Muscle layer of colon (tissue), 2 donors: ENCODE measurements around the gene MYOD1.

Experiments
- H3K27ac ChIP-seq: one replicate; pipeline ENCODE4 v1.7.0; 2013; ENCODE audit warnings: low read depth, mild to moderate bottlenecking, low read length, moderate library complexity
- H3K27me3 ChIP-seq, 2 donors: one replicate each; pipeline ENCODE4 v1.7.0; 2013; ENCODE audit warnings: low read length in 2 of 2, mild to moderate bottlenecking in 2 of 2; ENCODE audit not compliant: insufficient read depth in 2 of 2, control insufficient read depth in 1 of 2
- H3K36me3 ChIP-seq: one replicate; pipeline ENCODE4 v1.7.0; 2013; ENCODE audit warnings: mild to moderate bottlenecking, low read length; ENCODE audit not compliant: insufficient read depth
- H3K4me1 ChIP-seq: one replicate; pipeline ENCODE4 v1.7.0; 2013; ENCODE audit warnings: mild to moderate bottlenecking, low read length; ENCODE audit not compliant: insufficient read depth
- H3K4me3 ChIP-seq, 2 donors: one replicate each; pipeline ENCODE4 v1.7.0; 2013; ENCODE audit warnings: low read length in 2 of 2, low read depth in 1 of 2, mild to moderate bottlenecking in 1 of 2, moderate library complexity in 1 of 2
- H3K9ac ChIP-seq: one replicate; pipeline ENCODE4 v1.7.0; 2013; ENCODE audit warnings: low read length
- H3K9me3 ChIP-seq: one replicate; pipeline ENCODE4 v1.7.0; 2013; ENCODE audit warnings: mild to moderate bottlenecking, low read length
- donor health status: abdominal sarcoma.
- donor health status: Adenocarcinoma of cecum.

MYOD1 gene

DNA sequence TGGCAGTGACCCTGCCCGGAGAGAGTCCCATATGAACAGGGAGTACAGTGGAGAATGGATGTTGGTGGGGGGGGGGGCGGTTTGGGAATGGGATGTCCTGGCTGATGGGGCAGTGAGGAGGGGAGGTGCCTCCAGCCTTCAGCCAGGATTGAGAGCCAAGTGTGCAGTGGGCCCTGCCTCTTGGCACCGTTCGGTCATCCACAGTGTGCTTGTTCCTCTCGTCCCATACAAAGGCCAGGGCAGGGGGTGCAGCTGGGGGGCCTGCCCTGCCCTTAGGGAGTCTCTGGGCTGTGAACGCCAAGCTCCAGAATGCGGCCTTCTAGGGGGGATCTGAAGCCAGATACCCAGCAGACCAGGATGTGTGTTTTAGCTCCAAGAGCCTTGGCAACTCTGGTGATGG lies 49.2 kb downstream of the MYOD1 start:
- Histone ChIP-seq H3K36me3 (no peaks in the 10 kb centered on the region), H3K27me3 (no peaks in the 10 kb centered on the region), H3K4me3 (no peak overlapping the region), H3K4me1 (no peaks in the 10 kb centered on the region), H3K9ac (no peak overlapping the region), H3K9me3 (no peaks in the 10 kb centered on the region), H3K27ac (no peak overlapping the region)

DNA sequence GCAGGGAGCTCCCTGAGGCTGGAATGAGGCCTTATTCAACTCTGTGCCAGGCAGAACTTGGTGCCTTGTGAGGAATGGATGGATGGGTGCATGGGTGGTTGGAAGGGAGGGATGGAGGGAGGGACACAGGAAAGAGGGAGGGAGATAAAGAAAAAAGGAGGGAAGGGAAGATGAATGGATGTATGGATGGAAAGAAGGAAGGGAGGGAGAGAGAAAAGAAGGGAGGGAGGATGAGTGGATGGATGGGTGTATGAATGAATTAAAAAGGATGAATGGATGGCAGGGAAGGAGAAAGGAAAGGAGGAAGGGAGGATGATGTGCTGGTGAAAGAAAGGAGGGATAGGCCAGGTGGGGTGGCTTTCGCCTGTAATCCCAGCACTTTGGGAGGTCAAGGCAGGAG lies 49.8 kb downstream of the MYOD1 start:
- Histone ChIP-seq H3K9me3 (no peaks in the 10 kb centered on the region), H3K4me3 (no peak overlapping the region), H3K4me1 (no peaks in the 10 kb centered on the region), H3K9ac (no peak overlapping the region), H3K27me3 (no peaks in the 10 kb centered on the region), H3K36me3 (no peaks in the 10 kb centered on the region), H3K27ac (no peak overlapping the region)

DNA sequence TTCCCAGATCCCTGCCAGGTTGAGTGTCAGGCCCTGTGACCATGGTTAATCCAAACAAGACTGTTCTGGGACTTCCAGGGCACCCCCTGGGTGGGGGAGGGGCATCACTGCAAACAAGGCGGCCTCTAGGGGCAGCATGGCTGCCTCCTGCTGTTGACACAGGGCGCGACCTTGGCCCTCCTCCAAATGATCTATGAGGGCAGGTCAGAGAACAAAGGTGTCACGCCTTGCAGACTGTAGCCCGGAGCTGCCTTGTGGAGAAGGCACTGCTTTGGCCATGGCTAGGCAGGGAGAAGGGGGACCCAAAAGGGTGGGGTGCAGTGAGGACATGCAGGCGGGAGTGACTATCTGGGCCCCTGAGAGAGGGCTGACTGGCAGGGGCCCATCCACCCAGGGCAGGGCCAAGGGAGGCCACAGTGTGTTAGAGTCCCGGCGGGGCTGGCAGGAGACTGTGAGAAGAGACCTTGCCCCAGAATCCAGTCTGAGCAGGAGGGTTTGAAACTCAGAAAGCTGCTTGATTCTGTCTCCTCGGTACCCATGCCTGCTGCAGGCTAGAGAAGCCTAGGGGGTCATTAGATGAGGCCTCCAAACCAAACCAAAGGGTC lies 50.8 kb downstream of the MYOD1 start:
- no peaks in the 10 kb centered on the region for H3K9me3 ChIP-seq
- no peaks in the 10 kb centered on the region for H3K4me1 ChIP-seq
- H3K9ac ChIP-seq = no peak overlapping the region
- H3K27ac ChIP-seq = no peak overlapping the region
- no peaks in the 10 kb centered on the region for H3K36me3 ChIP-seq
- no peaks in the 10 kb centered on the region for H3K27me3 ChIP-seq
- no peak overlapping the region for H3K4me3 ChIP-seq

DNA sequence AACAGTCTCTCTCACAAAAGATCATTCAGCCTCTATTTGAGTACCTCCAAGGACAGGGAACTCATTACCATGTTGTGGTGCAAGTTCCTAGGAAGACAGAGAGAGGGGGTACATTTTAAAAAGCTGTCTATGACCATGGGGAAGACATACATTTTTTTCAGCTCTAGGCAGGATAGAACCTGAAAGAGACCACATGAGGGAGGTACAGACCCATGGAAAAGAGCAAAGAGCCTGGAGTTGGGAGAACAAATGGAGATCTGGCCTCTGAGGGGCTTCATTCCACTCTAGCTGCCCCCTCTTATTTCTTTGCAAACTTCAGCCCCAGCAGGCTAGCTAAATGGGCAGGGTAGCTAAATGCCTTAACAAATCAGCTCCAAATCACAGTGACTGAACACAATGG lies 51.5 kb downstream of the MYOD1 start:
- Histone ChIP-seq H3K4me3 (no peak overlapping the region), H3K9me3 (no peaks in the 10 kb centered on the region), H3K9ac (no peak overlapping the region), H3K27ac (no peak overlapping the region), H3K36me3 (no peaks in the 10 kb centered on the region), H3K4me1 (no peaks in the 10 kb centered on the region), H3K27me3 (no peaks in the 10 kb centered on the region)

DNA sequence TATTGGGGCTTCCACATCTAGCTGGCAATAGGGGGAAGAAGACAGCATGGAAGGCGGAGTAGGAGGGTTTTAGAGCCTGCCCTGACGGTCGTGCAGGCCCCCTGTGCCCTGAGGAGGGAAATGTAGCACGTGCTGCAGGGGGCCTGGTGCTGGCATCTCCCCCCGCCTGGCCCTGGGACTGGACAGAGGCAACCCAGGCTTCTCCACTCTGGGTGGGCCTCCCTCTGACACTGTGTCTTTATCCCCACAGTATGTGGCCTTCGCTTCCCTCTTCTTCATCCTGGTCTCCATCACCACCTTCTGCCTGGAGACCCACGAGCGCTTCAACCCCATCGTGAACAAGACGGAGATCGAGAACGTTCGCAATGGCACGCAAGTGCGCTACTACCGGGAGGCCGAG lies 52.0 kb downstream of the MYOD1 start:
- Histone ChIP-seq H3K36me3 (no peaks in the 10 kb centered on the region), H3K4me3 (no peak overlapping the region), H3K27me3 (no peaks in the 10 kb centered on the region), H3K9ac (no peak overlapping the region), H3K4me1 (no peaks in the 10 kb centered on the region), H3K27ac (no peak overlapping the region), H3K9me3 (no peaks in the 10 kb centered on the region)
